ENCODE measurements around the gene ST6GALNAC2.

DNA sequence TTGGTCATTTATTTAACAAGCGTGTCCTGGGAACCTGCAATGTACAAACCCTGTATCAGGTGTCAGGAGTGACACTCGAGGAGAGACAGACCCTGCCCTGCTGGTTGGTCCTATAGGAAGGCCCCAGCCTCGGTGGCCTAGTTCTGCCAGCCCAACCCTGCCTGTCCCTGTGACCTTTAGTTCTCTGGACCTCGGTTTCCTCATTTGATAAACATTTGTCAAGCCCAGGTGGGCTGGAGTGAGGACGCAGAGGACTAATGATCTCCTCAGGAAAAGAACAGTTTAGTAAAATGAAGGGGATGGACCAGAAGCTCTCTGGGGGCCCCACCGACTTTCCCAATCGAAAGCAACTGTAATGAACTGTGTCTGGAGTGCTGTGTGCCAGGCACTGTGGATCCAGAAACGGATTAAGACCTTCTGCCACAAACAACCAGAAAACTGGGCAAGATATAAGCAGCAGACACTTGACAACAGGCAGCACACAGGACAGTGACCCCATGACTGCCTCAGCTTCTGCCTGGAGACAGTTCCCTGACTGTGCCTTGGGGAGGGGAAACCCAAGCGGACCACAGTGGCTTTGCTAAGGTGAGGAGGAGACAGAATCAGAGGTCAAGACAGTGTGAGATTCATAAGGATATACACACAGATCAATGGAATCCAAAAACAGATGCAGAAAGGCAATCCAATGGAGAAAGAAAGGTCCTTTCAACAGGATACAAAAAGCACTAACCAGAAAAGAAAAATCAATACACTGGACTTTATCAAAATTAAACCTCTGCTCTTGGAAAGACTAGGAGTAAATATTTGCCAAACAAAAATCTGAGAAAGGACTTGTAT is 37.1 kb downstream of the ST6GALNAC2 start:
- TF ChIP-seq, protein P1, sequence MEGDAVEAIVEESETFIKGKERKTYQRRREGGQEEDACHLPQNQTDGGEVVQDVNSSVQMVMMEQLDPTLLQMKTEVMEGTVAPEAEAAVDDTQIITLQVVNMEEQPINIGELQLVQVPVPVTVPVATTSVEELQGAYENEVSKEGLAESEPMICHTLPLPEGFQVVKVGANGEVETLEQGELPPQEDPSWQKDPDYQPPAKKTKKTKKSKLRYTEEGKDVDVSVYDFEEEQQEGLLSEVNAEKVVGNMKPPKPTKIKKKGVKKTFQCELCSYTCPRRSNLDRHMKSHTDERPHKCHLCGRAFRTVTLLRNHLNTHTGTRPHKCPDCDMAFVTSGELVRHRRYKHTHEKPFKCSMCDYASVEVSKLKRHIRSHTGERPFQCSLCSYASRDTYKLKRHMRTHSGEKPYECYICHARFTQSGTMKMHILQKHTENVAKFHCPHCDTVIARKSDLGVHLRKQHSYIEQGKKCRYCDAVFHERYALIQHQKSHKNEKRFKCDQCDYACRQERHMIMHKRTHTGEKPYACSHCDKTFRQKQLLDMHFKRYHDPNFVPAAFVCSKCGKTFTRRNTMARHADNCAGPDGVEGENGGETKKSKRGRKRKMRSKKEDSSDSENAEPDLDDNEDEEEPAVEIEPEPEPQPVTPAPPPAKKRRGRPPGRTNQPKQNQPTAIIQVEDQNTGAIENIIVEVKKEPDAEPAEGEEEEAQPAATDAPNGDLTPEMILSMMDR (IDR thresholded peaks at IDR 0.05): no peak
- TF ChIP-seq POLR2A (IDR thresholded peaks at IDR 0.05): no peak

Data from adrenal gland (tissue), 5 donors.